HG03135 (cell line): ENCODE results near the gene SLC5A9.
"Not testable (repeated sequence)": the region's sequence is repeated elsewhere in the genome, so short reads cannot be mapped to it uniquely, and the experiment has no call there.

Source experiments
- ATAC-seq: cut with Tn5 transposase; IDR thresholded peaks from one replicate; pipeline ENCODE4 v1.9.1; 2021; ENCODE audit warnings: mild to moderate bottlenecking, moderate library complexity; ENCODE audit not compliant: unreplicated experiment

SLC5A9 gene

DNA sequence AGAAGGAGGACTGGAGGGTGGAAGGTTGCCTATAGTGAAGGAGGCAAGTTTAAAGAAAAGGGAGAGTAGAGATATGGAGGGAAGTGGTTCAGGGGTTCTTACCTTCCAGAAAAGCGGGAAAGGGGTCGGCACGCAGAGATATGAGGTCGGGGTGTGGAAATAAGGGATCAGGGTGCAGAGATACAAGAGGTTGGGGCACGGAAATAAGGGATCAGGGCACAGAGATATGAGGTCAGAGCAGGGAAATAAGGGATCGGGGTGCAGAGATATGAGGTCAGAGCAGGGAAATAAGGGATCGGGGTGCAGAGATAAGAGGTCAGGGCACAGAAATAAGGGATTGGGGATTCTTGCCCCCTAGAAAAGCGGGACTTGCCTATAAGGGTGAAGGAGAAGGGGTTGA is 9.1 kb upstream of the SLC5A9 start:
- not testable (repeated sequence) for ATAC-seq

DNA sequence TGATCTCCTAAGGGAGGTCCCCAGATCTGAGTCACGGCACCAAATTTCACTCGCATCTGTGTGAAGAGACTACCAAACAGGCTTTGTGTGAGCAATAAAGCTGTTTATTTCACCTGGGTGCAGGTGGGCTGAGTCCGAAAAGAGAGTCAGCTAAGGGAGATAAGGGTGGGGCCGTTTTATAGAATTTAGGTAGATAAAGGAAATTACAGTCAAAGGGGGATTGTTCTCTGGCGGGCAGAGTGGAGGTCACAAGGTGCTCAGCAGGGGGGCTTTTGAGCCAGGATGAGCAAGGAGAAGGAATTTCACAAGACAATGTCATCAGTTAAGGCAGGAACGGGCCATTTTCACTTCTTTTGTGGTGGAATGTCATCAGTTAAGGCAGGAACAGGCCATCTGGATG is 8.2 kb upstream of the SLC5A9 start:
- ATAC-seq, result not testable (repeated sequence)

DNA sequence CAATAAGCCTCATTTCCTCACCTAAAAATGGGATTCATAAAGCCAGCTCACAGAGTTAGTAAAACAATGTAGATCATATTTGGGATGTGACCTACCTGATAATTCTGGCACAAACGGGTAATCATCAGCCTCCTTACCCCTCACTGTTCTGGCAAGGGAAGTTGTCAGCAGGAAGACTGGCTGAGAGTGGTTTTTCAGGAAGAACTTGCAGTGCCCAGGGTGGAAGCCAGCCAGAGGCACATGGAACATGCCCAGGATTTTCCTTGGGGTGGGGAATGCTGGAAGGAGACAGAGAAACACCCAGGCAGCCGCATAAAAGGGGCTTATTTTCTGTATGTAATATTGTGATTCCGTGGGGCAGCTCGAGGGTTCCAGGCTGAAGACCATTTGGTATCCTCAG is 7.7 kb upstream of the SLC5A9 start:
- no peak for ATAC-seq

DNA sequence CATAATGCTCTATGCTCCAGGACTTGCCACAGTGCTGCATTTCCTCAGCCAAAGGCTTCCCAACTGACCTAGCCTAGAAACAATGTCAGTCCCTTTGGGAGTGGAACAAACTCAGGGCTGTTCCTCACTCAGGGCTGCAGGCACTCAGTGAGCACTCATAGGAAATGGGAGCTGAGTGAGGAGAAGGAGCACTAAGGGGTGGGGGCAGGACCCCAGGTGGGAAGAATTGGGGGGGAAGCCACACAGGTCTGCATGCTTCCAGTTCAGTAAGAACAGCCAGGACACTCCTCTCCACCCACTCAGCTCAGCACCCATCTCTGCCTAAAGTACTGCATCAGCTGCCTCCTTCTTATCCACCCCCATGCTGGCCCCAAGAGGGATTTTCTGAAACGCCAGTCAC is 7.3 kb upstream of the SLC5A9 start:
- ATAC-seq, result no peak

DNA sequence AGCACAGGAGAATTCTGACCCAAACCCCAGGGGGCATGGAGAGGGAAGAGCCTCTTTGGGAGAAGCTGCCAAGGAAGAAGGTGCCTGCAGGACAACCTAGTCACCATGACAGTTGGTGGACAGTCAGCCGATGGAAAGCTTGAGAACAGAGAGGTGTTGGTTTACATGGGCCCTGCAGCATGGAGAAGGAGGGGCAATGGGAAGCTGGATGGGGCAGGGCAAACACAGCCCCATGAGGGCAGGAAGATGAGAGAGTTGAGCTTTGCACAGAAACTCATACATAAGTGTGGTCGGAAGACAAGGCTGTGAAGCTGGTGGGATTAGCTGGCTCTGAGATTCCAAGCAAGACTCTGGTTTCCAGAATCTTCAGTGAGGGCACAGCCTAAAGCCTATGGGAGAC is 6.6 kb upstream of the SLC5A9 start:
- no peak for ATAC-seq

DNA sequence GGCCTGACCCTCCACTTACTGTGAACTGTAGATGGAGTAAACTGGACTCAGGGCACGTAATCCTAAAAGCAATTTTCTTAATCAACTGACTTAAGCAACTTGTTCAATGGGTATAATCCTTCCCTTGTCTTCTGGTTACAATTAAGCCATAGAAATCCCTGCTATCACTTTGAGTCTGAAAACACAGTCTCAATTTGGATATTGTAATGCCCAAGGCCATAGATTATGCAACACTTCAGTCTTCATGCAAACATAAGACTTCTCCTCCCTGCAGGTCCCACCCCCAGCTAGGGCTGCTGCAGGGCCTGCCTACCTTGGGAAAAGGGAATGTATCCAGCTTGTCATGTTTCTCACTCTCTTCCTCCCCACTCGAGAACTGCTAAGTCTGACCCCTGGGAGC is 6.2 kb upstream of the SLC5A9 start:
- no peak for ATAC-seq

DNA sequence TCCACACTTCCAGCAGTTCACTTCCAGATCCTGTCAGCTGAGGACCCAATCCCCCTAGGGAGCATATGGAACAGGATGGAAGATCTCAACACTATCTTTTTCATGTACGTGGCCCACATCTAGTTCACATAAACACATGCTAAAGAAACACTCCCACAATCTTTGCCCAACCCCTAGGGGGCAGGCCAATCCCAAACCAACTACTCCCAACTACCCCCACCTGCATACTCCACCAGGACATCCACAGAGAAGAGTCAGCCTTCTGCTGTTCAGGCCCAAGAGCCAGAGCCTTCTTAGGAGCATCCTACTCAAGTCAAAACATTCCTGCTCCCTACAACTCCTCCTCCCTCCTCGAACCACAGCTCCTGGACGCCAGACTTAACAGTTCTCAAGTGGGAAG is 5.6 kb upstream of the SLC5A9 start:
- ATAC-seq, result no peak

DNA sequence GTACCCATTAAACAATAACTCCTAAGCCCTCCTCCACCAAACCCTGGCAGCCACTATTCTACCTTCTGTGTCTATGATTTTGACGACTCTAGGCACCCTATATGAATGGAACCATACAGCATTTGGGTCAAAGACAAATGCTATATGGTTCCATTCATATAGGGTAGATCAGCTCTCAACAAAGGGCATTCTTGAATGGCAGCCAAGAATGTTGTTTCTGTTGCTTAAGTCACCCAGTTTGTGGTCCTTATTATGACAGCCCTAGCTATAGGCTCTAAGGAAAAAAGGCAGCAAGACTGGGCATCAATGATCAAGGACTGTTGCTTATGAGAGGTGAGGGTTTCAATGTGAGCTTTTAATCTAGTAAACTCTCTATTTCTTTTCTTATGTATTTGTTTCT is 4.7 kb upstream of the SLC5A9 start:
- ATAC-seq, result no peak

DNA sequence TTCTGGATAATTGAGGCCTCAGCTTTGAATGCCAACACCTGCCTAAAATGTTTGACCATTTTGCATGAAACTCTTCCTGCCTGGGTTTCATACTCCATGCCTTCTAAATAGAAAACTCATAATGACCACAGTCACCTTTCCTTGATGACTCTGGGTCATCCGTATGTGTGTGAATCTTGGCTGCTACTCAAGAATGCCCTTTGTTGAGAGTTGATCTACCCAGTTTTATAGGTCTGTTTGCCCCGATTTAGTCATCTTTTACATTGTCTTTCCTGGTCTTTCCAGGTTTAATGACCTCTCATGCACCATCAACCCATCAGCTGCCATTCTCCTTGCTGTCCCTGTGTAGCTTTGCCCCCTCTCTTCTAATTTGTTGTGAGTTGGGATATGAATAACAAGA is 2.7 kb upstream of the SLC5A9 start:
- ATAC-seq, result no peak

DNA sequence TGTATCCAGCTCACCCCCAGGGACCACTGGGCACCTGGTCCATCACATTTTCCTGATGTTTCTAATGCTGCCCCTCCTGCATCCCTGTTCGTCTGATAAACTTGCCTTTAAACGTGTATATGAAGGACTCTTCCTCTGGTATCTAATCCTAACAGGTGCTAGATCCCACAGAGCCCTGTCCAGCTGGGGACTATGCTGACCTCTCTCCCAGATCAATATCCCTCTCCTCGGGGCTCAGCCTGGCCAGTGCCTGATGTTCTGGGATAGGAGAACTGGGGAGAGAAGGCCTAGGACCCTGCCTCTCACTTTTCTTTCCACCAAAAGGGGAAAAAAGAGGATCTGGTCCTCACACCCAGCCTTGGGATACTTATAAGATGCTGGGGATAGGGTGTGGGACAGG is 1.4 kb upstream of the SLC5A9 start:
- ATAC-seq, result no peak

DNA sequence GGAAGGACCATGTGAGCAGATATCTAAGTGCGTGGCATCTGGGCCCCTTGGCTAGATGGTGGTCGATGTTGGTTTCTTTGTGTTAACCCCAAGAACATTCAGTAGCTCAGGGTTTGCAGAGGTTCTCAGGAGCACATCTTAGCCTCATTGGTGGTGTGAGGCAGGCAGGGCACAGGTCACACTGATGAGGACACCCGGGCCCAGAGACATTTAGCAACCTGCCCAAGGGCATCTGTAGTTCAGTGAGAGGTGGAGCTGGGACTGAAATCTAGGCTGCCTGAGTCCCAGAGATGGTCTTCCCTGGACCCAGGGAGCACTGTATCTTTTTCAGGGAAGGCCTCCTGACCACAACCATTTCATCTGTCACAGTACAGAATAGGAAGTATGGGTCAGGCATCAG is 859 bp upstream of the SLC5A9 start:
- ATAC-seq, result no peak

DNA sequence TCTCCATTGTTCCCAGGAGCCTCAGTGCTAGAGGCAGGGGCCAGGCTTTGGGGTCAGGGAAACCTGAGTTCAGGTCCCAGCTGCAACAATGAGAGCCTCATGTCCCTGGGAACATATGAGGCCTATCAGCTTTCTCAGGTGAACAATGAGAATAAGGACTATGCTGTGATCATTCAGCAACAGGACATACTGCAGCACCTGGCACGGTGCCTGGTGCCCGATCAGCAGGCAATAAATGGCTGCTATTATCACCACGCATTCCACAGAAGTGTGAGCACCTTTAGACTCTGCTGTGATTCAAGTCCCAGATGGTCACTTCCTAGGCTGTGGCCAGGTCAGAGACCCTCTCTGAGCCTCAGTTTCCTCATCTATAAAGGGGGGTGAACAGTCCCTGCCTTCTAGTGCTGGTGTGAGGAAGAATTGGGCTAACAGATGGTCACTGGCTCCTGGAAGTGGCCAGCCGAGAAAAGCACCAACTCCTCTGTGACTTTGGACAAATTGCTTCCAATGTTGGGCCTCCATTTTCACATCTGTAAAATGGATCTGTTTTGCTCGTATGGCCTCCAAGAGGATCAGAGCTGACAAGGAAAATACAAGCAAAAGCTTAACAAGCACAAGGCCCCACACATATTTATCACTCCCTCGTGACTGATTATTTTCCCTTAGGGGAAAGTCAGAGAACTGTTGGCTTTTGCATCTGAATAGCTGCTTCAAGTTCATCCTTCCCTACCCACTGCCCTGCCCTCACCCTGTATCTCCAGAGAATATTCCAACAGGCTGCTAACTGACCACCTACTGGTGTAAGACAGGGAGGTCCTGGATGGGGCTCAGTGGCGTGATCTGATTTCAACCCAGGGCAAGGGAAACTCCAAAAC is 1.1 kb downstream of the SLC5A9 start:
- ATAC-seq, result no peak

DNA sequence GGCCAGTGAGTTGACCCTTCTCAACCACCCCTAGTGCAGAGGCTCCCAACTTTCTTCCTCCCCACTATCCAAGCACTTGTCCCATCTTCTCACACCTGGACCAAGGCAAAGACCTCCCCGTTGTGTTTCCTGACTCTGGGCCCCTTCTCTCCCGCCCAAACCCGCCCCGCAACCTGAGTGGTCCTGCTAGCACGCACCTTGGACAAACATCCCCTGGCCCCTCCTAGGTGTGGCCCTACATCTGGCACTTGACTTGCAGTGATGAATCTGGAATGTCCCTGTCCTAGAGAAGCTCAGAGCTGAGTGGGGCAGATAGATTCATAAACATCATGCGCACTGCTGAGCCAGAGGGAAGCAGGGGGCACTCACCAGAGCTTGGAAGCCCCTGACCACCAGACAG is 2.3 kb downstream of the SLC5A9 start:
- ATAC-seq, result no peak

DNA sequence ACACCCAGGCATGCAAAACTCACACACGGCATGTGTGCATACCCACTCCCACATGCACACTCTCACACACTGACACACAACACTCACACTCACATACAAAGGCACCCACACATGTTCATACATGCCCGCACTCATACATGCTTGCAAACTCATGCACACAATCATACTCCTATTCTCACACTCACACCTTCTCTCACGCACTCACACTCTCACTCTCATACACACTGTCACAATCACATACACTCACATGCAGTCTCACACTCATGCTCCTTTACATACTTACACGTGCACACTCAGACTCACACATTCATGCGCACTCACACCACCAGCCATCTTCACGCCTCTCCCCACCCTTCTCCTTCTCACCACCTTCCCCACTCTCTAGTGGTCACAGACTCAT is 3.1 kb downstream of the SLC5A9 start:
- ATAC-seq, result no peak

DNA sequence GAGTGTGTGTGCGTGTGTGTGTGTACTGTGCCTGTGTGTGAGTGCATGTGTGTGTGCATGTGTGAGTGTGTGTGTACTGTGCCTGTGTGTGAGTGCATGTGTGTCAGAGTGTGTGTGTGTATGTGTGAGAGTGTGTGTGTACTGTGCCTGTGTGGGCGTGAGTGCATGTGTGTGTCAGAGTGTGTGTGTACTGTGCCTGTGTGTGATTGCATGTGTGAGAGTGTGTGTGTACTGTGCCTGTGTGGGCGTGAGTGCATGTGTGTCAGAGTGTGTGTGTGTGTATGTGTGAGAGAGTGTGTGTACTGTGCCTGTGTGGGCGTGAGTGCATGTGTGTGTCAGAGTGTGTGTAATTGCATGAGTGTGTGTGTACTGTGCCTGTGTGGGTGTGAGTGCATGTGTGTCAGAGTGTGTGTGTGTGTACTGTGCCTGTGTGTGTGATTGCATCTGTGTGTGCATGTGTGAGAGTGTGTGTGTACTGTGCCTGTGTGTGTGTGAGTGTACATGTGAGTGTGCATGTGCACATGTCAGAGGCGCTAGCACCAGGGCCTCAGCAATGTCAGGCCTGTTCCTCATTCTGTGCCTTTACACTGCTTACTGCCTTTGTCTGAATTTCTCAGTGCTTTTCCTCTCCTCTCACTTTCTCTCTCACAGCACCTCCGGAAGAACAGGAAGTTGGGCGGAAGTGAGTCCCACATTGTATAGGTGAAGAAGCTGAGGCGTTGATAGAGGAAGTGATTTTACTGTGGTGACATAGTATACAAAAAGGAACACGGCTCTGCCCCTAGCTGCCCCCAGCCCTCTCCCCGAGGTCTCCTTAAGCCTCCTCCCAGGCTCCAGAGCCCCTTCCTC is 4.9 kb downstream of the SLC5A9 start:
- ATAC-seq, result peak; percentile 49

DNA sequence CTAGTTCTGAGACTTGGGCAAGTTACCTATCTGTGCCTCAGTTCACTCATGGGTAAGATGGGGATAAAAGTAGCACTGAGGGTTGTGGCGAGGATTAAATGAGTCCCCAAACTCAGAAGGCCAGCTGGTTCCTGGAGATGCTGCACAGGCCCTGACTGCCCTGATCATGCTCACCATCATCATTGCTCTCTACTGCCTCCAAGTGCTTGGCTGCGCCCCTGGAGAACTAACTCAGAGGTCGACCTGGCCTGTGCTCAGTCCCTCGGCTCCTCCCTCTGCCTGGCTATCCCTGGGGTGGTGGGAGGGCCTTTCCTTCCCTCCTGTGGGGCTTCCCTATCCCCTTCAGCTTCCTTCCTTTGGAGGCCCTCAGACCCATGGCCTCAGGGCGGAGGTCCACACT is 5.6 kb downstream of the SLC5A9 start:
- no peak for ATAC-seq

DNA sequence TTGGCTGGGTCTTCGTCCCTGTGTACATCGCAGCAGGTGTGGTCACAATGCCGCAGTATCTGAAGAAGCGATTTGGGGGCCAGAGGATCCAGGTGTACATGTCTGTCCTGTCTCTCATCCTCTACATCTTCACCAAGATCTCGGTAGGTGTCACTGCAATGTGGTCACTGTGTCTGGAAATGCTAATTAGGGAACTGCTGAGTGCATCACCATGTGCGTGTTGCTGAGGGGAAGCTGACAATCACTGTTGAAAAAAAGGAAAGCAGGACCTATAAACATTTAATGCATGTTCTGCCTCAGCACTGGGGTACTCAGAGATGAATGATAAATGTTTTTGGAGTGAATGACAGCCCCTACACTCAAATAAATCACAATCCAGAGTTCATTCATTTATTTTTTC is 6.8 kb downstream of the SLC5A9 start:
- ATAC-seq, result no peak

DNA sequence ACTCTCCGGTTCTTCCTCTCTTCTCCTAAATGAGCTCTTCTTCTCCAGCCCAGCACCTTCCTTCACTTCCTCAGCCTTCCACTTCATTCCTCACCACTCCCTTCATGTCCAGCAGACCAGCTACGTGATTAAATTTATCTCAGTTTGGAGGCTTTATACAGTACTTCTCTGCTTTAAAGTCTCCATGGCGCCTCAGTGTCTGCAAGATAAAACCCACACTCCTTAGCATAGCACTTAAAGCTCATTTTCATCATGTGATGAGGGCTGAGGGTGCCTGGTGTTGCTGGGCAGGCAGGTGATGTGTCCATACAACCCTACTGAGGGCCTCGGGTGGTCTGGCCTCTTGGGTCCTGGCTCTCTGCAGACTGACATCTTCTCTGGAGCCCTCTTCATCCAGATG is 7.7 kb downstream of the SLC5A9 start:
- ATAC-seq, result no peak

DNA sequence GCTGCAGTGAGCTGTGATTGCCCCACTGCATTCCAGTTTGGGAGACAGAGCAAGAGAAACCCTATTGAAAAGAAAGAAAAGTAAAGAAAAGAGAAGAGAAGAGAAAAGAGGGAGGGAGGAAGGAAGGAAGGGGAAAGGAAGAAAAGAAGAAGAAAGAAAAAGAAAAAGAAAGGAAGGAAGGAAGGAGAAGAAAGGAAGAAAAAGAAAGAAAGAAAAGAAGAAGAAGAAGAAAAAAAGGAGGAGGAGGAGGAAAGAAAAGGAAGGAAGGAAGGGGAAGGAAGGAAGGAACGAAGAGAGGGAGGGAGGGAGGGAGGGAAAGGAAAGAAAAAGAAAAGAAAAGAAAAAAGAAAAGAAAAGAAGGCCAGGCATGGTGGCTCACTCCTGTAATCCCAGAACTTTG is 10.2 kb downstream of the SLC5A9 start:
- ATAC-seq, result no peak

DNA sequence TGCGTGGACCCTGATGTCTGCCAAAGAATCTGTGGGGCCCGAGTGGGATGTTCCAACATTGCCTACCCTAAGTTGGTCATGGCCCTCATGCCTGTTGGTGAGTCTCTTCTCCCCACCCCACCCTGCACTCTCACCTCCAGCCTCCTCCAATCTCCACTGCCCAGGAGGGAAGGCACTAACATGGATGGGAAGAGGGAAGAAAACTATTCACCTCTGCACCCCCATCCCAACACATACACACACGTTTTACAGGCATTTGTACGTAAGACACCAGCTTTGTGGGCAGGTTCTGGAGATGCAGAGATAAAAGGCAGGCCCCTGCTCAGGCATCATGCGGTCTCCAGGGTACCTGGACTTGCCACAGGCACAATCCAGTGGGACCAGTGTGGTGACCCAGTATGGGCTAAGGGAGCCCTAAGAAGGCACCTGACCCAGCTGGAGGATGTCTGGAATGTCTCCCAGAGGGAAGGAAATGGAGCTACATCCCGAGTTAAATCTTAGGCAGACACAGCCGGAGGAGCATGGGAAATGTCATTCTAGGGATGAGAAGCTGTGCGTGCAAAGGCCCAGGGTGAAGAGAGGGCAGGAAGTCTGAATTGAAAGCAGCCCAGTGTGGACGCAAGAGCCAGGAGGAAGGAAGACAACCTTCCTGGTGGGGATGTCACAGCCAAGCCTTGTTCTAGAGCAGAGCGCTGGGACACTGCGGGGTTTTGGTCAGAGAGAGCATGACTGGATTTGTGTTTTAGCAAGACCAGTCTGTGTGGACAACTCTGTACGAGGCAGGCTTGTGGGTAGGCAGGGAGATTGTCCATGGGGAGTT is 11.4 kb downstream of the SLC5A9 start:
- ATAC-seq, result no peak

DNA sequence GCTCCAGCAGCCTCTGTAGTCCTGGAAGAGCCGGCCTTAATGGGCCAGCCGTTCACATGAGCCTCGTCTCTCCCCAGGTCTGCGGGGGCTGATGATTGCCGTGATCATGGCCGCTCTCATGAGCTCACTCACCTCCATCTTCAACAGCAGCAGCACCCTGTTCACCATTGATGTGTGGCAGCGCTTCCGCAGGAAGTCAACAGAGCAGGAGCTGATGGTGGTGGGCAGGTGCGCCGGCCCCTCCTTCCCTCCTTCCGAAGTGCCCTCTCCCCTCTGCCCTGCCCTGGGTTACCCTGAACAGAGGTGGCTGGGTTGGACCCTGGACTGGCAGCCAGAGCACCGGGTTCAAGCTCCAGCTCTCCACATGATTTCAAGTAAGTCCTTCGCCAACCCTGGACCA is 13.1 kb downstream of the SLC5A9 start:
- ATAC-seq, result no peak
